Stimulated activated CD4-positive, alpha-beta T cell treated with anti-CD3 and anti-CD28 coated beads, Interleukin-2, amount 100 ng/mL, for 24 hours (primary cell): Measurements from ENCODE around the gene FBL.

Experiments used
- DNase-seq, 2 donors: peaks; one replicate each; pipeline ENCODE4 v3.0.0-alpha.2; 2020

The FBL gene

GRCh38 chr19:39841041-39841440 lies 5.1 kb downstream of the FBL start:
- no peak for DNase-seq

GRCh38 chr19:39840492-39840891 lies 5.7 kb downstream of the FBL start:
- DNase-seq = no peak

- DNase-seq = no peak
These were observed 6.4 kb downstream of the FBL start for GRCh38 chr19:39839678-39840327.

- DNase-seq = no peak
These were observed 7.6 kb downstream of the FBL start for GRCh38 chr19:39838569-39838968.

- no peak for DNase-seq
These were observed 8.2 kb downstream of the FBL start for GRCh38 chr19:39837978-39838377.

- no peak for DNase-seq
These were observed 11.8 kb downstream of the FBL start for GRCh38 chr19:39834287-39834841.

GRCh38 chr19:39833464-39834286 lies 12.5 kb downstream of the FBL start, which contains the start of gene DYRK1B:
Gene DYRK1B (minus strand): TSS chr19:39834162. CDS start chr19:39831867, 2,295 bp downstream.
- DNase-seq = peak; percentile 94 to 96

- DNase-seq = no peak
These were observed 13.1 kb downstream of the FBL start for GRCh38 chr19:39833160-39833463.

- no peak for DNase-seq
These were observed 13.7 kb downstream of the FBL start for GRCh38 chr19:39832341-39833083.

- no peak for DNase-seq
These were observed 14.5 kb downstream of the FBL start for GRCh38 chr19:39831679-39832078.

- DNase-seq = no peak
These were observed 15.3 kb downstream of the FBL start for GRCh38 chr19:39830847-39831246.

GRCh38 chr19:39830406-39830805 lies 15.8 kb downstream of the FBL start:
- DNase-seq = no peak

GRCh38 chr19:39829702-39830275 lies 16.4 kb downstream of the FBL start:
- DNase-seq = no peak

GRCh38 chr19:39828654-39829032 lies 17.5 kb downstream of the FBL start:
- DNase-seq = no peak

GRCh38 chr19:39828015-39828653 lies 18.0 kb downstream of the FBL start:
- DNase-seq = no peak

- no peak for DNase-seq
These were observed 19.0 kb downstream of the FBL start for GRCh38 chr19:39827216-39827615.

- DNase-seq = no peak
These were observed 19.8 kb downstream of the FBL start for GRCh38 chr19:39826311-39826945.

- DNase-seq = no peak
These were observed 20.6 kb downstream of the FBL start for GRCh38 chr19:39825531-39826076.

- no peak for DNase-seq
These were observed 21.1 kb downstream of the FBL start for GRCh38 chr19:39825093-39825463.

GRCh38 chr19:39824143-39825092 lies 21.8 kb downstream of the FBL start:
- DNase-seq = peak; percentile 85 to 87

GRCh38 chr19:39823686-39824085 lies 22.5 kb downstream of the FBL start:
- no peak for DNase-seq
